Trophoblast cell (in vitro differentiated cells and primary cell): ENCODE results near the gene CTDSPL2.

Experiments
- DNase-seq, 2 donors: peaks; one replicate each; pipeline ENCODE4 v3.0.0-alpha.2; 2016
- H2AFZ ChIP-seq: 2 replicates; pipeline ENCODE4 v1.6.1; 2013; ENCODE audit warnings: low read length, moderate library complexity, mild to moderate bottlenecking; ENCODE audit not compliant: insufficient read depth, poor library complexity
- H2AK5ac ChIP-seq: 2 replicates; pipeline ENCODE4 v1.6.1; 2013; ENCODE audit warnings: mild to moderate bottlenecking, low read length
- H2BK120ac ChIP-seq: 2 replicates; pipeline ENCODE4 v1.6.1; 2013; ENCODE audit warnings: low read length, mild to moderate bottlenecking, moderate library complexity; ENCODE audit not compliant: insufficient read depth, poor library complexity
- H2BK12ac ChIP-seq: 2 replicates; pipeline ENCODE4 v1.6.1; 2013; ENCODE audit warnings: mild to moderate bottlenecking, low read length, moderate library complexity
- H2BK5ac ChIP-seq: 2 replicates; pipeline ENCODE4 v1.6.1; 2013; ENCODE audit warnings: low read length, low read depth, moderate library complexity, mild to moderate bottlenecking; ENCODE audit not compliant: poor library complexity
- H3K14ac ChIP-seq: 2 replicates; pipeline ENCODE4 v1.6.1; 2013; ENCODE audit warnings: mild to moderate bottlenecking, low read length
- H3K18ac ChIP-seq: 2 replicates; pipeline ENCODE4 v1.6.1; 2013; ENCODE audit warnings: mild to moderate bottlenecking, low read length
- H3K23ac ChIP-seq: 2 replicates; pipeline ENCODE4 v1.6.1; 2013; ENCODE audit warnings: low read length
- H3K27ac ChIP-seq: 2 replicates; pipeline ENCODE4 v1.5.1; 2013; ENCODE audit warnings: low read depth, mild to moderate bottlenecking, inconsistent platforms, low read length, moderate library complexity
- H3K27me3 ChIP-seq: 2 replicates; pipeline ENCODE4 v1.6.1; 2013; ENCODE audit warnings: inconsistent platforms, mild to moderate bottlenecking, low read length, moderate library complexity; ENCODE audit not compliant: insufficient read depth
- H3K36me3 ChIP-seq, 2 experiments: 1 replicate in 1 of 2; 2 replicates in 1 of 2; pipeline ENCODE4 v1.6.1; 2013; ENCODE audit warnings: low read length in 2 of 2, mild to moderate bottlenecking in 2 of 2, moderate library complexity in 1 of 2; ENCODE audit not compliant: insufficient read depth in 2 of 2, control insufficient read depth in 1 of 2
- H3K4ac ChIP-seq: 2 replicates; pipeline ENCODE4 v1.6.1; 2013; ENCODE audit warnings: low read depth, mild to moderate bottlenecking, low read length, moderate library complexity
- H3K4me1 ChIP-seq, 2 experiments: 1 replicate in 1 of 2; 2 replicates in 1 of 2; pipeline ENCODE4 v1.6.1; 2013; ENCODE audit warnings: low read length in 2 of 2, mild to moderate bottlenecking in 2 of 2, moderate library complexity in 1 of 2; ENCODE audit not compliant: insufficient read depth in 2 of 2, control insufficient read depth in 1 of 2
- H3K4me2 ChIP-seq: 2 replicates; pipeline ENCODE4 v1.6.1; 2013; ENCODE audit warnings: inconsistent platforms, mild to moderate bottlenecking, low read length, moderate library complexity
- H3K4me3 ChIP-seq: 2 replicates; pipeline ENCODE4 v1.5.1; 2013; ENCODE audit warnings: mild to moderate bottlenecking, low read depth, low read length, inconsistent platforms
- H3K79me1 ChIP-seq: one replicate; pipeline ENCODE4 v1.6.1; 2013; ENCODE audit warnings: low read length
- H3K79me2 ChIP-seq: 2 replicates; pipeline ENCODE4 v1.6.1; 2013; ENCODE audit warnings: low read length, mild to moderate bottlenecking; ENCODE audit not compliant: control insufficient read depth, insufficient read depth, poor library complexity
- H3K9ac ChIP-seq: 2 replicates; pipeline ENCODE4 v1.6.1; 2013; ENCODE audit warnings: mild to moderate bottlenecking, low read length
- H3K9me3 ChIP-seq: 2 replicates; pipeline ENCODE4 v1.6.1; 2013; ENCODE audit warnings: low read depth, mild to moderate bottlenecking, control low read depth, inconsistent platforms, low read length; ENCODE audit not compliant: insufficient read depth
- H4K12ac ChIP-seq: 2 replicates; pipeline ENCODE4 v1.6.1; 2013; ENCODE audit warnings: low read depth, mild to moderate bottlenecking, low read length, moderate library complexity
- H4K8ac ChIP-seq: 2 replicates; pipeline ENCODE4 v1.6.1; 2013; ENCODE audit warnings: low read depth, mild to moderate bottlenecking, low read length, moderate library complexity
- H4K91ac ChIP-seq: one replicate; pipeline ENCODE4 v1.6.1; 2013; ENCODE audit warnings: low read depth, mild to moderate bottlenecking, low read length, moderate library complexity
- WGBS: extraction: QIAGEN DNeasy Blood & Tissue Kit; methylation state at CpG from one replicate; pipeline ENCODE4 v1.1.7; 2013; ENCODE audit warnings: missing lambda C conversion rate; ENCODE audit not compliant: insufficient read length, insufficient coverage; ENCODE audit errors: extremely low coverage; 5-methylcytosine and 5-hydroxymethylcytosine counted together

Gene CTDSPL2

DNA sequence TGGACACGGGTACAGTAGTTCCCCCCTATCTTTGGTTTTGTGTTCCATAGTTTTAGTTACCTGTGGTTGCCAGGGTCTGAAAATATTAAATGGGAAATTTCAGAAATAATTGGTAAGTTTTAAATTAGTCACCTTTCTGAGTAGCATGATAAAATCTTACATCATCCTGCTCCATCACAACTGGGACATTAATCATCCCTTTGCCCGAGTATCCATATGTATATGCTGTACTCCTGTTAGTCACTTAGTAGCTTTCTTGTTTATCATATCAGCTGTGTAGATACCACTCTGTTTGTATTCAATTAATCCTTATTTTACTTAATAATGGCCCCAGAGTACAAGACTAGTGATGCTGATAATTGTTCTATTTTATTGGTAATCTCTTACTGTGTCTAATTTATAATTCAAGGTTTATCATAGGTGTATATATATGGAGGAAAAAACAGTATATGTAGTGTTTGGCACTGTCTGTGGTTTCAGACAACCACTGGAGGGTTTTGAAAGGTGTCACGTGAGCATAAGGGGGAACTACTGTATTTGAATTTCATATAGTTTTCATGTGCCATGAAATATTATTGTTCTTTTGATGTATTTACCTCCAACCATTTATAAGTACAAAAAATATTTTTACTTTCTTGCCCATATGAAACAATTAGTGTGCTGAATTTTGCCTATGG lies 41.4 kb downstream of the CTDSPL2 start:
- no peaks in the 10 kb centered on the region for H3K27me3 ChIP-seq
- no peak overlapping the region for H3K14ac ChIP-seq
- H3K79me2 ChIP-seq, result no peaks in the 10 kb centered on the region
- H3K4me2 ChIP-seq, result no peak overlapping the region
- no peak overlapping the region for H3K18ac ChIP-seq
- no peak overlapping the region for H3K9ac ChIP-seq
- no peaks in the 10 kb centered on the region for H3K4me1 ChIP-seq
- no peak overlapping the region for H2BK12ac ChIP-seq
- H2BK120ac ChIP-seq, result no peak overlapping the region
- WGBS, result no CpG with 5 or more reads among the region's 3 CpGs
- H3K9me3 ChIP-seq, result no peaks in the 10 kb centered on the region
- H4K12ac ChIP-seq, result no peak overlapping the region
- H3K4ac ChIP-seq, result no peak overlapping the region
- no peak overlapping the region for H3K4me3 ChIP-seq
- H2AFZ ChIP-seq, result no peak overlapping the region
- no peaks in the 10 kb centered on the region for H3K79me1 ChIP-seq
- H3K27ac ChIP-seq, result no peak overlapping the region
- DNase-seq, result peak in 1 of 2 donors; percentile 4
- no peak overlapping the region for H2BK5ac ChIP-seq
- peaks cover 0 to 4% of the 10 kb centered on the region in 2 experiments for H3K36me3 ChIP-seq
- H3K23ac ChIP-seq, result no peak overlapping the region
- H4K91ac ChIP-seq, result no peak overlapping the region
- no peak overlapping the region for H4K8ac ChIP-seq
- no peak overlapping the region for H2AK5ac ChIP-seq

DNA sequence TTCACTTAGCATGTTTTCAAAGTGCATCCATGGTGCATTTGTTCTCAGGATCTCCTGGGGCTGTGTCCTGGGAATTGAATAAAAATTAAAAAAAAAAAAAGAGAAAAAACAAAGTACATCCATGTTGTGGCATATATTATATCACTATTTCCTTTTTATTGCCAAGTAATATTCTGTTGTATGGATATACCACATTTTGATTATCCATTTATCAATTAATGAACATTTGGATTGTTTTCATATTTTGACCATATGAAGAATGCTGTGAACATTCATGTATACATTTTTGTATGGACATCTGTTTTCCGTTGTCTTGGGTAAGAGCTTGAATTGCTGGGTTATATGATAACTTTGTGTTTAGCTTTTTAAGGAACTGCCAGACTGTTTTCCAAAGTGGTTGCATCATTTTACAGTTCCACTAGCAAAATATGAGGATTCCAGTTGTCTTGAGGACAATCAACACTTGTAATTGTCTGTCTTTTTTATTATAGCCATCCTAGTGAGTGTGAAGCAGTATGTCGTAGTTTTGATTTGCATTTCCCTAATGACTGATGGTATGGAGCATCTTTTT lies 44.5 kb downstream of the CTDSPL2 start:
- WGBS, result no CpG with 5 or more reads among the region's 2 CpGs
- Histone ChIP-seq H3K79me2 (no peaks in the 10 kb centered on the region), H2BK12ac (no peak overlapping the region), H3K14ac (no peak overlapping the region), H3K4me1 (no peaks in the 10 kb centered on the region), H3K79me1 (no peaks in the 10 kb centered on the region), H3K9ac (no peak overlapping the region), H3K4me2 (no peak overlapping the region), H4K12ac (no peak overlapping the region), H4K8ac (no peak overlapping the region), H3K4ac (no peak overlapping the region), H3K36me3 (peaks cover 0 to 4% of the 10 kb centered on the region in 2 experiments), H3K27ac (no peak overlapping the region), H3K9me3 (no peaks in the 10 kb centered on the region), H3K27me3 (no peaks in the 10 kb centered on the region), H3K4me3 (no peak overlapping the region), H2AK5ac (no peak overlapping the region), H3K18ac (no peak overlapping the region), H2BK5ac (no peak overlapping the region), H4K91ac (no peak overlapping the region), H2AFZ (no peak overlapping the region), H2BK120ac (no peak overlapping the region), H3K23ac (no peak overlapping the region)
- no peak for DNase-seq

DNA sequence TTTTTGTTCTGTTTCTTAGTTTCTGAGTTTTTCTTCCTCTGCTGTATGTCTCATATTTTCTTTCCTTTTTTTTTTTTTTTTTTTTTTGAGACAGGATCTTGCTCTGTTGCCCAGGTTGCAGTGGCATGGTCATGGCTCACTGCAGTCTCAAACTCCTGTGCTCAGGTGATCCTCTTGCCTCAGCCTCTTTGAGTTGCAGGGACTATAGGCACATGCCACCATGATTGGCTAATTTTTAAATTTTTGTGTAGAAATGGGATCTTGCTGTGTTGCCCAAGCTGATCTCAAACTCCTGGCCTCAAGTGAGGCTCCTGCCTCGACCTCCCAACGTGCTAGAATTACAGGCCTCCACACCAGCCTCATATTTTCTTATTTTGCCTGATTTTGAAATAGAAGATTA lies 51.9 kb downstream of the CTDSPL2 start:
- Histone ChIP-seq H4K8ac (no peak overlapping the region), H3K18ac (no peak overlapping the region), H3K27me3 (no peaks in the 10 kb centered on the region), H3K79me2 (no peaks in the 10 kb centered on the region), H3K9me3 (no peaks in the 10 kb centered on the region), H2AFZ (no peak overlapping the region), H3K4me1 (no peaks in the 10 kb centered on the region), H2BK120ac (no peak overlapping the region), H3K79me1 (no peaks in the 10 kb centered on the region), H2BK5ac (no peak overlapping the region), H3K4me3 (no peak overlapping the region), H3K4me2 (no peak overlapping the region), H3K23ac (no peak overlapping the region), H4K91ac (no peak overlapping the region), H3K27ac (no peak overlapping the region), H3K9ac (no peak overlapping the region), H4K12ac (no peak overlapping the region), H3K36me3 (peaks cover 0 to 3% of the 10 kb centered on the region in 2 experiments), H2AK5ac (no peak overlapping the region), H2BK12ac (no peak overlapping the region), H3K4ac (no peak overlapping the region), H3K14ac (no peak overlapping the region)
- no peak for DNase-seq
- WGBS, result no CpG with 5 or more reads among the region's 2 CpGs

- WGBS, result no CpG with 5 or more reads among the region's 2 CpGs
- H3K79me1 ChIP-seq, result no peaks in the 10 kb centered on the region
Measured at GRCh38 chr15:44482090-44482489, 54.7 kb downstream of the CTDSPL2 start.

More at GRCh38 chr15:44482090-44482489, 54.7 kb downstream of the CTDSPL2 start:
- Histone ChIP-seq H3K9ac (no peak overlapping the region), H4K12ac (no peak overlapping the region), H2AK5ac (no peak overlapping the region), H3K4me3 (no peak overlapping the region), H4K91ac (no peak overlapping the region), H2BK12ac (no peak overlapping the region), H3K36me3 (peaks cover 5 to 6% of the 10 kb centered on the region in 2 experiments), H3K4me2 (no peak overlapping the region), H3K14ac (no peak overlapping the region), H3K4ac (no peak overlapping the region), H3K18ac (no peak overlapping the region), H3K23ac (no peak overlapping the region), H3K79me2 (no peaks in the 10 kb centered on the region), H3K9me3 (no peaks in the 10 kb centered on the region), H3K4me1 (no peaks in the 10 kb centered on the region), H2BK5ac (no peak overlapping the region), H4K8ac (no peak overlapping the region), H2BK120ac (no peak overlapping the region), H3K27ac (no peak overlapping the region), H3K27me3 (no peaks in the 10 kb centered on the region), H2AFZ (no peak overlapping the region)
- DNase-seq, result no peak
